ENCODE measurements around the gene IDI2. TPM values are rescaled to one million over a fixed set of nuclear protein-coding genes. Genes with fewer than 3 reads are reported as not detected.
A peak's percentile ranks its signal among the peaks of the same experiment; 100 is the strongest.

The IDI2 gene
- total and polyA plus RNA-seq, 2 of the 13 experiments (the other 11 are each of a cell fraction or from before 2014, with no cell fraction given) = not detected

DNA sequence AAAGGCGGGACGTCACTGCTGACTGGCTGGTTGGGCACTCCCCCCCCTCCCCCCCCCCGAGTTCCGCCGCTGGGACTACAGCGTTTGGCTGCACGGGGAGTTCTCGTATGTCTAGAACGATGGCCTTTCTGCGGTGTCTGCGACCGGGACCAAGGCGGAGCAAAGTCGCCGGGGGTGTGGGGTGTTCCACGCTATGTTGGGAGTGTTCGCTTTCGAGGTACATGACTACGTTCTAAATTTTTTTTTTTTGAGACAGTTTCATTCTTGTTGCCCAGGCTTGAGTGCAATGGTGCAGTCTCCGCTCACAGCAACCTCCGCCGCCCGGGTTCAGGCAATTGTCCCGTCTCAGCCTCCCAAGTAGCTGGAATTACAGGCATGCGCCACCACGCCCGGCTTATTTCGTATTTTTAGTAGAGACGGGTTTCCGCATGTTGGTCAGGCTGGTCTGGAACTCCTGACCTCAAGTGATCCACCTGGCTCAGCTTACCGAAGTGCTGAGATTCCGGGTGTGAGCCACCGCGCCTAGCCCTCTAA, 23.8 kb upstream of the IDI2 start (continued):
- 0 out of 2 replicates have a peak, but pooled peaks have one; percentile 17 for TF ChIP-seq ZNF431 (CRISPR knock-in tag; IDR thresholded peaks at IDR 0.05; ENCODE audit: borderline replicate concordance, low read depth)
- TF ChIP-seq, protein P1, sequence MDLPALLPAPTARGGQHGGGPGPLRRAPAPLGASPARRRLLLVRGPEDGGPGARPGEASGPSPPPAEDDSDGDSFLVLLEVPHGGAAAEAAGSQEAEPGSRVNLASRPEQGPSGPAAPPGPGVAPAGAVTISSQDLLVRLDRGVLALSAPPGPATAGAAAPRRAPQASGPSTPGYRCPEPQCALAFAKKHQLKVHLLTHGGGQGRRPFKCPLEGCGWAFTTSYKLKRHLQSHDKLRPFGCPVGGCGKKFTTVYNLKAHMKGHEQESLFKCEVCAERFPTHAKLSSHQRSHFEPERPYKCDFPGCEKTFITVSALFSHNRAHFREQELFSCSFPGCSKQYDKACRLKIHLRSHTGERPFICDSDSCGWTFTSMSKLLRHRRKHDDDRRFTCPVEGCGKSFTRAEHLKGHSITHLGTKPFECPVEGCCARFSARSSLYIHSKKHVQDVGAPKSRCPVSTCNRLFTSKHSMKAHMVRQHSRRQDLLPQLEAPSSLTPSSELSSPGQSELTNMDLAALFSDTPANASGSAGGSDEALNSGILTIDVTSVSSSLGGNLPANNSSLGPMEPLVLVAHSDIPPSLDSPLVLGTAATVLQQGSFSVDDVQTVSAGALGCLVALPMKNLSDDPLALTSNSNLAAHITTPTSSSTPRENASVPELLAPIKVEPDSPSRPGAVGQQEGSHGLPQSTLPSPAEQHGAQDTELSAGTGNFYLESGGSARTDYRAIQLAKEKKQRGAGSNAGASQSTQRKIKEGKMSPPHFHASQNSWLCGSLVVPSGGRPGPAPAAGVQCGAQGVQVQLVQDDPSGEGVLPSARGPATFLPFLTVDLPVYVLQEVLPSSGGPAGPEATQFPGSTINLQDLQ (CRISPR knock-in tag; IDR thresholded peaks at IDR 0.05) = no peak
- no peak for TF ChIP-seq PREB (CRISPR knock-in tag; IDR thresholded peaks at IDR 0.05)
- TF ChIP-seq SMYD3 (CRISPR knock-in tag; IDR thresholded peaks at IDR 0.05) = peak; percentile 17; the same call in 1 of the 2 replicates
- TF ChIP-seq FOXP1 (IDR thresholded peaks at IDR 0.05) = no peak
- TF ChIP-seq FOXP1 (CRISPR knock-in tag; IDR thresholded peaks at IDR 0.05) = no peak
- 0 out of 2 replicates have a peak, but pooled peaks have one; percentile 3 for TF ChIP-seq ZNF430 (CRISPR knock-in tag; IDR thresholded peaks at IDR 0.05)
- peak; percentile 51 for TF ChIP-seq AGO2 (optimal IDR thresholded peaks at IDR 0.05; ENCODE audit: low read depth, low read length)
- 0 out of 2 replicates have a peak, but pooled peaks have one; percentile 8 for TF ChIP-seq ZNF546 (CRISPR knock-in tag; conservative IDR thresholded peaks at IDR 0.05)
- peak; percentile 69; the same call in 1 of the 2 replicates for TF ChIP-seq ZNF264 (CRISPR knock-in tag; IDR thresholded peaks at IDR 0.05)
- no peak for TF ChIP-seq ZNF577 (CRISPR knock-in tag; IDR thresholded peaks at IDR 0.05; ENCODE audit: borderline replicate concordance, low read depth)
- no peak for TF ChIP-seq ZNF605 (CRISPR knock-in tag; IDR thresholded peaks at IDR 0.05)
- TF ChIP-seq ZNF253 (CRISPR knock-in tag; IDR thresholded peaks at IDR 0.05; ENCODE audit: borderline replicate concordance) = no peak
- no peak for TF ChIP-seq CBX2 (IDR thresholded peaks at IDR 0.05; ENCODE audit: low read depth, low read length)
- no peak for TF ChIP-seq CBX2 (CRISPR knock-in tag; IDR thresholded peaks at IDR 0.05; ENCODE audit: low read depth)
- TF ChIP-seq SOX5 (CRISPR knock-in tag; IDR thresholded peaks at IDR 0.05; ENCODE audit: borderline replicate concordance) = no peak
- no peak for TF ChIP-seq HHEX (CRISPR knock-in tag; IDR thresholded peaks at IDR 0.05)
- TF ChIP-seq, protein P2, sequence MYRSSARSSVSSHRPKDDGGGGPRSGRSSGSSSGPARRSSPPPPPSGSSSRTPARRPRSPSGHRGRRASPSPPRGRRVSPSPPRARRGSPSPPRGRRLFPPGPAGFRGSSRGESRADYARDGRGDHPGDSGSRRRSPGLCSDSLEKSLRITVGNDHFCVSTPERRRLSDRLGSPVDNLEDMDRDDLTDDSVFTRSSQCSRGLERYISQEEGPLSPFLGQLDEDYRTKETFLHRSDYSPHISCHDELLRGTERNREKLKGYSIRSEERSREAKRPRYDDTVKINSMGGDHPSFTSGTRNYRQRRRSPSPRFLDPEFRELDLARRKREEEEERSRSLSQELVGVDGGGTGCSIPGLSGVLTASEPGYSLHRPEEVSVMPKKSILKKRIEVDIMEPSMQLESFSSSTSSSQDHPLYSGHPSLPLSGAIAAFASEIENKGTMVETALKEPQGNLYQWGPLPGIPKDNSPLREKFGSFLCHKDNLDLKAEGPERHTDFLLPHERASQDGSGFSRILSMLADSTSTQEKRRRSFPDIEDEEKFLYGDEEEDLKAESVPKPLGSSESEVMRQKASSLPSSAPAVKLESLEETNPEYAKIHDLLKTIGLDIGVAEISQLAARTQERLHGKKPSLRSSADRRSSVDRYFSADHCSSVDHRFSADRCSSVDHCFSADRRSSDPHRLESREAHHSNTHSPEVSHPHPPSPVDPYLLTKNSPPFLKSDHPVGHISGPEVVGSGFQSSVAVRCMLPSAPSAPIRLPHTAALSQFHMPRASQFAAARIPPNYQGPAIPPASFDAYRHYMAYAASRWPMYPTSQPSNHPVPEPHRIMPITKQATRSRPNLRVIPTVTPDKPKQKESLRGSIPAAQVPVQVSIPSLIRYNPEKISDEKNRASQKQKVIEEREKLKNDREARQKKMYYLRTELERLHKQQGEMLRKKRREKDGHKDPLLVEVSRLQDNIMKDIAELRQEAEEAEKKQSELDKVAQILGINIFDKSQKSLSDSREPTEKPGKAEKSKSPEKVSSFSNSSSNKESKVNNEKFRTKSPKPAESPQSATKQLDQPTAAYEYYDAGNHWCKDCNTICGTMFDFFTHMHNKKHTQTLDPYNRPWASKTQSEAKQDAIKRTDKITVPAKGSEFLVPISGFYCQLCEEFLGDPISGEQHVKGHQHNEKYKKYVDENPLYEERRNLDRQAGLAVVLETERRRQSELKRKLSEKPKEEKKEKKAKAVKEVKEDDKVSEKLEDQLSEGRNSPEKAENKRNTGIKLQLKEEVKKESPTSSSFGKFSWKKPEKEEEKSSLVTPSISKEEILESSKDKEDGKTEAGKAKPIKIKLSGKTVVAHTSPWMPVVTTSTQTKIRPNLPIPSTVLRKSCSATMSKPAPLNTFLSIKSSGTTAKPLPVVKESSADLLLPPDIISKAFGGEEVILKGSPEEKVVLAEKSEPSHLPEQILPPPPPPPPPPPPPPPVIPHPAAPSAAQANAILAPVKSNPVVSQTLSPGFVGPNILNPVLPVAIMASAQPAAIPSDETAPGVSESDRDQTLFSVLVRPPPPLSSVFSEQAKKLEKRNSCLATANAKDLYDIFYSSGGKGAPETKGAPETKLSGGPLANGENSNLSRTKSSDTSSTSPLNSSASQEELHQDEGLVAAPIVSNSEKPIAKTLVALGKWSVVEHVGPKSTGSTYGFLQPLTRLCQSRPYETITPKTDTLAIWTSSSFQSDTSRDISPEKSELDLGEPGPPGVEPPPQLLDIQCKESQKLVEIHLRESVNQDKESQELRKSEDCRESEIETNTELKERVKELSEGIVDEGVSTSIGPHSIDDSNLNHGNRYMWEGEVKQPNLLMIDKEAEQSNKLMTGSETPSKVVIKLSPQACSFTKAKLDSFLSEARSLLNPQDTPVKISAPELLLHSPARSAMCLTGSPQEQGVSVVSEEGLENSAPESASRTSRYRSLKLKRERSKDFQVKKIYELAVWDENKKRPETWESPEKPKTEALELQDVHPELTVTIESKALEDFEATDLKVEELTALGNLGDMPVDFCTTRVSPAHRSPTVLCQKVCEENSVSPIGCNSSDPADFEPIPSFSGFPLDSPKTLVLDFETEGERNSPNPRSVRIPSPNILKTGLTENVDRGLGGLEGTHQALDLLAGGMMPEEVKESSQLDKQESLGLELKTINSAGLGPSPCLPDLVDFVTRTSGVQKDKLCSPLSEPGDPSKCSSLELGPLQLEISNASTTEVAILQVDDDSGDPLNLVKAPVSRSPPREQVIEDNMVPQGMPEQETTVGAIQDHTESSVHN (CRISPR knock-in tag; IDR thresholded peaks at IDR 0.05) = peak; percentile 0; the same call in 1 of the 2 replicates
- TF ChIP-seq HDAC1 (CRISPR knock-in tag; IDR thresholded peaks at IDR 0.05) = no peak; the same call in 1 of the 2 replicates
- no peak for TF ChIP-seq ZNF772 (CRISPR knock-in tag; IDR thresholded peaks at IDR 0.05)
